A549 treated with DMSO at 1 μM for 4 hours (cell line): Measurements from ENCODE around the gene MAGEA9. TPM values are rescaled to one million over a fixed set of nuclear protein-coding genes. Genes with fewer than 3 reads are reported as not detected.

Experiments used
- total RNA-seq: library from RNA; stranded (reverse); fragments of 200-300 nt; extraction: Qiagen RNA extraction; gene quantifications from 5 replicates; pipeline ENCODE4 v1.2.3, GENCODE V29; 2022; ENCODE audit warnings: low read depth

The MAGEA9 gene
- not detected in 5 replicates for total RNA-seq

GRCh38 chrX:149781727-149782126, at the start of gene MAGEA9:
Gene MAGEA9 (plus strand): TSS chrX:149781930. CDS start chrX:149786211, 4,281 bp downstream.

GRCh38 chrX:149773768-149774167, 8.0 kb upstream of the MAGEA9 start, which contains the start of gene HSFX1:
Gene HSFX1 (plus strand): TSS chrX:149774068. CDS start chrX:149774682, 614 bp downstream.

Other genes starting within 250 kb of the MAGEA9 start
- gene EOLA1, start 240.9 kb upstream of the MAGEA9 start, total RNA-seq = 21.3 to 22.9 TPM (median 22.2 TPM) in 5 replicates
- not detected in 5 replicates for gene HSFX3, start 232.0 kb upstream of the MAGEA9 start, total RNA-seq
- 0.07 TPM in 1 of 5 replicates, not detected in the others for gene MAGEA9B, start 194.5 kb upstream of the MAGEA9 start, total RNA-seq
- 0.13 TPM in 1 of 5 replicates, not detected in the others for gene HSFX2, start 186.6 kb upstream of the MAGEA9 start, total RNA-seq
- 25.2 to 31.0 TPM (median 27.6 TPM) in 5 replicates for gene TMEM185A, start 150.1 kb upstream of the MAGEA9 start, total RNA-seq
- not detected in 5 replicates for gene MAGEA11, start 69.9 kb upstream of the MAGEA9 start, total RNA-seq
- gene HSFX1, start 7.9 kb upstream of the MAGEA9 start, total RNA-seq = 0.28 to 0.48 TPM (median 0.32 TPM) in 4 of 5 replicates, not detected in the other
- not detected in 5 replicates for gene MAGEA8, start 99.3 kb downstream of the MAGEA9 start, total RNA-seq
- gene HSFX4, start 147.6 kb downstream of the MAGEA9 start, total RNA-seq = not detected in 5 replicates
- gene EOLA2, start 156.6 kb downstream of the MAGEA9 start, total RNA-seq = 54.4 to 58.8 TPM (median 57.0 TPM) in 5 replicates